Body of pancreas (tissue), 4 donors: Measurements from ENCODE around the gene POLH.

ENCODE experiments used
- POLR2A ChIP-seq, 3 donors: fragments of 450-650 bp; IDR thresholded peaks; one replicate each; pipeline ENCODE4 v1.6.1; 2016; ENCODE audit warnings: antibody characterized with exemption in 3 of 3, mild to moderate bottlenecking in 2 of 3
- TF ChIP-seq, protein P1 (sequence below), 7 experiments: fragments of 450-650 bp in 4 of 7; fragments of 200-600 bp in 3 of 7; sonication (generic) in 3 of 7; IDR thresholded peaks; one replicate each; pipeline ENCODE4 v1.5.1; 2016 to 2019; ENCODE audit warnings: antibody characterized with exemption in 7 of 7

DNA sequence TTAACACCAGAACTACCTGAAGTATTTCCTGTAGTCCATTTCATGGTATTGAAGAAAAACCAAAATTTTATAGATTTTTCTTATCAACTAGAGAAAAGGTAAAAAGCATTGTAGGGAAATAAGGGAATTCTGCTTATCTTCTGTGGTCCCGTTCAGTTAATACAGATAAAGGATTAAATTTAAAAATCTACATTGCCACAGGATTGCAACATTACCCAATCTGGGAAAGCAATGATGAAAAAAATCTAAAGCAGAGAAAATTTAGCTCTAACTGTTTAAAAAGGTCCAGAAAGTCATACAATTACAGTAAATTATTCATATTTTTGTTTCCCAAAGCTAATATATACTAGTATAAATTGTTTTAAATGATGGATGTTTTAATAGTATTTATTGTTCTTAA lies 18.0 kb downstream of the POLH start:
- no peak for TF ChIP-seq POLR2A (IDR thresholded peaks at IDR 0.05)
- TF ChIP-seq, protein P1, sequence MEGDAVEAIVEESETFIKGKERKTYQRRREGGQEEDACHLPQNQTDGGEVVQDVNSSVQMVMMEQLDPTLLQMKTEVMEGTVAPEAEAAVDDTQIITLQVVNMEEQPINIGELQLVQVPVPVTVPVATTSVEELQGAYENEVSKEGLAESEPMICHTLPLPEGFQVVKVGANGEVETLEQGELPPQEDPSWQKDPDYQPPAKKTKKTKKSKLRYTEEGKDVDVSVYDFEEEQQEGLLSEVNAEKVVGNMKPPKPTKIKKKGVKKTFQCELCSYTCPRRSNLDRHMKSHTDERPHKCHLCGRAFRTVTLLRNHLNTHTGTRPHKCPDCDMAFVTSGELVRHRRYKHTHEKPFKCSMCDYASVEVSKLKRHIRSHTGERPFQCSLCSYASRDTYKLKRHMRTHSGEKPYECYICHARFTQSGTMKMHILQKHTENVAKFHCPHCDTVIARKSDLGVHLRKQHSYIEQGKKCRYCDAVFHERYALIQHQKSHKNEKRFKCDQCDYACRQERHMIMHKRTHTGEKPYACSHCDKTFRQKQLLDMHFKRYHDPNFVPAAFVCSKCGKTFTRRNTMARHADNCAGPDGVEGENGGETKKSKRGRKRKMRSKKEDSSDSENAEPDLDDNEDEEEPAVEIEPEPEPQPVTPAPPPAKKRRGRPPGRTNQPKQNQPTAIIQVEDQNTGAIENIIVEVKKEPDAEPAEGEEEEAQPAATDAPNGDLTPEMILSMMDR (IDR thresholded peaks at IDR 0.05): no peak
